ENCODE measurements around the gene OPTC.
"Not testable (repeated sequence)": the region's sequence is repeated elsewhere in the genome, so short reads cannot be mapped to it uniquely, and the experiment has no call there.

The OPTC gene, protein sequence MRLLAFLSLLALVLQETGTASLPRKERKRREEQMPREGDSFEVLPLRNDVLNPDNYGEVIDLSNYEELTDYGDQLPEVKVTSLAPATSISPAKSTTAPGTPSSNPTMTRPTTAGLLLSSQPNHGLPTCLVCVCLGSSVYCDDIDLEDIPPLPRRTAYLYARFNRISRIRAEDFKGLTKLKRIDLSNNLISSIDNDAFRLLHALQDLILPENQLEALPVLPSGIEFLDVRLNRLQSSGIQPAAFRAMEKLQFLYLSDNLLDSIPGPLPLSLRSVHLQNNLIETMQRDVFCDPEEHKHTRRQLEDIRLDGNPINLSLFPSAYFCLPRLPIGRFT
- 0 reads per million in 2 donors for total RNA-seq

DNA sequence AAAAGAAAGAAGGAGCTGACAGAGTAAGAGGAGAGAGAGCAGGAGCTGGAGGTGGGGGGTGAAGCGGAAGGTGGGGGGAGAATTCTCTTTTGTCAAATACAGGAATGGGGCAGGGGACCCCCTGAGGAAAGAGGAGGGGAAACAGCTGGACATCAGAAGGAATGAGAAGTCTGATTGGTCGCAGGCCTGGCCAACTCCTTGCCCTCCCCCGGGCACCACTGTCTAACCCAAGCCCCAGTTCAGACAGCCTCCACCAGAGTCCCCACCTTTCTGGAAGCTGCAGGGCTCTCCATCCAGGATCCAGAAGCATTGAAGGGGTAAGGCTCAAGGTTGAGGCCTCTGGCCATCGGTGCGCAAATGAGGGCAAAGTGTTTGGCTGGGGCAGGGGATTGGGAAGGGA is at the start of gene OPTC:
Gene OPTC (plus strand): TSS at position 253 of the 400 bp plus-strand sequence. CDS start 1,853 bp downstream, outside the sequence.
- no peak for DNase-seq

DNA sequence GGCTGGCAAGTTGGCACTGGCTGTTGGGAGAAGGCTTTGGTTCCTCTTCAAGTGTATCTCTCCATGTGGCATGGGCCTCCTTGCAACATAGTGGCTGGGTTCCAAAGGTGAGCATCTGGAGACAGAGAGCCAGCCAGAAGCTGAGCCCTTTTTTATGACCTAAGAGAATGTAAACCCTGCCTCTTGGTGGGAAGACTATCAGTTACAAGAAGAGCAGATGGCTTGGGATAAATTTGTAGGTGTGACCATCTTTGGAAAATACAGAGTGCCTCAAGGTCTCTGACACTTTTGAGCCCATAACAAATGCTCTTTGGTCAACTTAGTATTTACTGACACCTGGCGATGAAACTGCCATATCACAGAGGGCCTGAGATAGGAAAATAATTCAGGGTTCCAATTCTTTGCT is 49.8 kb upstream of the OPTC start:
- no peak for DNase-seq

DNA sequence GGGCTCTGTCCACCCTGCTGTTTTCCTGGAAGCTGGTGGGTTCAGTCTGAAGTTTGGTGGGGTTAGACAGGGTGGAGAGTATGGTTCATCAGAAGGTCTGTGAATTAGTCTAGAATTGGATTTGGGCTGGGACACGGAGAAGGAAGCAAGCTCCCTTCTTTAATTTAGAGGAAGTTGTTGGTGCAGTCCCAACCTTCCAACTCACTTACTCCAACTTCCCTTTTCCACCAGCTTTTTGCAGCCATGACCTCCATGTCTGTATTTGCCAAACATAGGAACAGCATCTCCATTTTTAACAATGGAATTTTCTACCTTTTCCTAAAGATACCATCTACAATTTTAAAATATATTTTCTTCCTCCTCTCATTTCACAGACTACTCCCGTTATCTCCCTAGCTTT is 46.8 kb upstream of the OPTC start:
- DNase-seq: no peak

DNA sequence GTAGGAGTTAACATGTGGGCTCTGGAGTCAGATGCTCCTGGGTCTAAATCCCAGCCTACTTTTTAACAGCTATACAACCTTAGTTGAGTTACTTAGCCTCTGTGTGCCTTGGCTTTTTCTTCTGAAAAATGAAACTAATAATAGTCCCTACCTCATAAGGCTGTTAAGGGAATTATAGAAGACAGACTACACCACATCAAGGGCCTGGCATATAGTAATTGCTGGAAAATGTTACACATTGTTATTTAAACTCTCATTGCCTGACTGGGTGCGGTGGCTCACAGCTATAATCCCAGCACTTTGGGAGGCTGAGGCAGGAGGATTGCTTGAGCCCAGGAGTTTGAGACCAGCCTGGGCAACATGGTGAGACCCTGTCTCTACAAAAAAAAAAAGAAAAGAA is 46.4 kb upstream of the OPTC start:
- not testable (repeated sequence) for DNase-seq

DNA sequence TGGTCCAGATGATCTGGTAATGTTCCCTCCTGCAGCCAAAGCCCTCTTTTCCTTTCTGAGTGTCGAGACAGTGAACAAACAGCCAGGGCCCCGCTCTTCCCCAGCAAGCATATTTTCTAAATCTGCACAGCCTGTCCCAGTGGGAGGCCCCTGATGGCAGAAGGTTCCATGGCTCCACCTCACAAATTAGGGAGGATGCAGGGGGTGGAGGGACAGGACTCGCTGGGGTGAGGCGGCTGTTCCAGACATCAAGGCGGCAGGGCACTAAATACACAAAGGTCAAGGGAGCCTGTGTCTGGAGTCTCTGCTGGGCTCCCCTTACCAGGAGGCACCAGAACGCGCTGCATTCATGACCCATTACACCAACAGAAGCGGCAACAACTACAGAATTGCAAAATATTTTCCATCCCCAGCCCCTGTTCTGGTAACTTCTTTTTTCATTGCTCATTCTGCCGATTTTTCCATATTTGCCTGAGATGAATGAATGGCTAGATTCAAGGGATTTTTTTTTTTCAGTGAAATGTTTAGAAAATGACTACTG is 45.4 kb upstream of the OPTC start:
- no peak for DNase-seq

DNA sequence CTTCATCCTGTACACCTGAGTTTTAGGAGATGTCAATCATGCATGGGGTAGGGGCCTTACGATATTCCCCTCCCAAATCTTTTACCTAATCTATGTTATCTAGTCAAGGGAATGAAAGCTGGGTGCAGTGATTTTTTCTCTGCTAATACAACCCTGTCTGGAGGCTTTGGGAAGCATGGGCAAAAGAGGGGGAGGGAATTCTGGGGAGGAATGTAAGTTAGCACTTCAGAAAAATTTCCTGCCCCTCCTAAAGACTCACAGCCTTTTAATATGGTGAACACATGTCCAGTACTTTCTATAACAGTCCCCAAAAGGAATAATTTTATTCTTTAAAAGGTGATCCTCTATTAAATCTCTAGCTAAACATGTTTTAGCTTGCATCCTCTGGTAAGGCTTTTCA is 44.0 kb upstream of the OPTC start:
- no peak for DNase-seq

DNA sequence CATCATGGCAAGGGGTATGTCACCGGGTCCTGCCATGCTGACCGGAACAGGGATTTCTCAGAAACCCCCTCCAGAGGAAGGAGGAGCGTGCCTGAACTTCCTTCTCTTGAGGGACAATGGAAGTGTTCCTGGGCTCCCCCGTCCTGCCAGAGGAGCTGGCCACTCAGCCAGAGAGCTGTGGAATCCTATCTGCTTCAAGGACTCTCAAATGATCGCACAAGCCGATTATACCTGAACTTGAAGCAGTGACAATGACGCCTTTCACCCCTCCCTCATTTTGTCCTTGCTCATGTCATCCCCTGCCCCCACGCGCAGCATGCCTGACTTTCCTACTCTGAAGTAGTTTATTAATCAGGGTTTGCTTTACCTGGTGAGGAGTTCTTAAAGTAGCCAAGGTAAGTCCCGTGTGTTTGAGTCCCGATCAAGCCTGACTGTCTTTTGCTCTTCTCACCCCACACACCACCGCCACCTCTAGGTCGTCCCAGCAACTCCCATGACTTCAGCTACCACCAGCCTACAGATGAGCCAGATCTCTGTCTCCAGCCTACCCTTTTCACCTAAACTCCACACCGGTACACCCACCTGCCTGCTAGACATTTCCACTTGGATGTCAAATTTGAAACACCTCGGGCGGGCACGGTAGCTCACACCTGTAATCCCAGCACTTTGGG is 43.3 kb upstream of the OPTC start:
- DNase-seq: no peak

DNA sequence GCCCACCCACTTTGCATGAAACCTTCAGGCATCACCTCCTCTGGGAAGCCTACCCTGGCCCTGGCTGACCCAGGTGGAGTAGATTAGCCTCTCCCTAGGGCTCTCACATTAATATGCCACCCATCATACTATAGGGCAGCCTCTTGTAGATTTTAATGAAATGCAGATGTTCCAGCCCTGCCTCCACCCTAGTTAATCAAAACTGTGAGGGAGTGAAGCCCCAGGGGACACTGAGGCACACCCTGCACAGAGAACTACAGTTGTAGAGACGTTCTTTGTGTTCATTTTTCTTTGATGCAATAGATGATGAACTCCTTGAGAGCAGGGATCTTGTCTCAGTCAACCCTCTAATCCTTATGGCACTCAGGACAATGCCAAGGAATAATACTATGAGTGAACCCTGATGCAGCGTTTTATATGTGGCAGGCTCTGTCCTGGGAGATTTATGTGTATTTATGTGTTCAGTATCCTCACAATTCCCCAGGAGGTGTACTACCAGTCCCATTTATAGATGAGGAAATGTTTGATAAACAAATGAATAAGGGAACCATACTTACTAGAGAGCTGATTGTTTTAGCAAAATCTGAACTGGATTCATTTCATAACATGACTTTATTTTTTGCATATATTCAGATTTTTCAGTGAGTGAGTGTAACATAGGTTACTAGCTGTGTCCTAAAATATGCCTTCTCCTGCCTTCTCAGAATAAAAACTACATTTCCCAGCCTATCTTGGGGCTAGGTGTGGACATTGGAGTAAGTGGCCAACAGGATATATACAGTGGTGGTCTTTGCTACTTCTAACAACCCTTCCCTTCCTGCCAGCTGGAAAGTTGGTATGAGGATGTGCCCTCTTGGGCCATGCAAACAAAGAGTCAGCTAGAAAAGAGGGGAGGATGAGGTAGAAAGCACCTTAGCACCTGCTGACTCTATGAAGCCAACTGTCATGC is 41.8 kb upstream of the OPTC start:
- no peak for DNase-seq

DNA sequence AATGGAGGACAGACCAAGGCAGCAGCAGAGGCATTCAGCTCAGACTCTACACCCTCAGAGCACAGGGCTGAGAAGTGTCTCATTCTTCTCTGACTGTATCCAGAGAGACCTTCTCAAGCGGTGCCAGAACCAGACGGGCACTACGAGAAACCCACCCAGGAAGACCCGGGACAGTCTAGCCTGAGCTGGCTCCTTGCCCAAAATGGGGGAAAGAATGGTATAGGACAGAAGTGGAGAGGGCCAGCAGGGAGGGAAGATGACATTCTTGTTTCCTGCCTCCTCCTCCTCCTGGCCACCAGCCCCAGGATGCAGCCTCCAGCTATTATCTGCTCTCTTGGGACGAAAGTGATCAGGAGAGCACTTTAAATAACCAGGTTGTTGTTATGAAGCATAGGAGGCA is 40.9 kb upstream of the OPTC start:
- no peak for DNase-seq

DNA sequence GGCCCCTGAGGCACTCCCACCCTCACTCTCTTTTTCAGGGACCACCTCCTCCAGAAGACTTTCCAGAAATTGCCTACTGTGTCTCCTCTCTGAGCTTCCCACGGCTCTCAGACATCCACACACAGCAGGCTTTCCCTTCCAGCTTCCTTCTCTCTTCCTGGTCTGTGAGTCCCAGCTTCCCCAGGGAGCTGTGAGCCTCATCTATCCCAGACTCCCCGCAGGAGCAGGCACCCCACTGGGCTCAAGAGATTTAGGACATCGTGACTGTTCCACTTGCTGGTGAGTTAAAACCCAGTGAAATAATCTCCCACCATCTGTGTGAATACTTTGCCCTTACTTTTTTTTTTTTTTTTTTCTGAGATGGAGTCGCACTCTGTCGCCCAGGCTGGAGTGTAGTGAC is 40.3 kb upstream of the OPTC start:
- DNase-seq: no peak

DNA sequence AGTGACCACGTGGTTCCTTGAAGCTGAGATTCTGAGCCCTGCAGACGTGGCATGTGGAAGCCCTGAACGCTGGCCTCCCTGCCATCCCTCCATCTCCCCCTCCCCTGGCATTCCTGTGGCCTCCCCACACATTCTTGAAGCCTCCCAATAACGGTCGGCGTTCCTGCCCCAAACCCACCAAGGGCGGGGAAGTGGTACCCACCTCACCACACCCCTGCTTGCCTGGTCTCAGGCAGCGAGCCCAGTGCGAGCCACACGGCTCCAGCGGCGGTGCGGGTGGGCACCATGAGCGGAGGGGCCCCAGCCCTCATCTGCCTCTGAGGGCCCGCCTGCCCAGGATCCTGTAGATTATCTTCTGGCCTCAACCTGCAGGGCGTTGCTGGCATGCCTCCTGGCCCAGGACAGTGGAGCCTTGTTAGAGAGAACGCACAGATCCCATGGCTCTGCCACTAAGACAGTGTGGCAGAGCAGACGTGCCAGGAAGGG is 38.9 kb upstream of the OPTC start:
- no peak for DNase-seq

DNA sequence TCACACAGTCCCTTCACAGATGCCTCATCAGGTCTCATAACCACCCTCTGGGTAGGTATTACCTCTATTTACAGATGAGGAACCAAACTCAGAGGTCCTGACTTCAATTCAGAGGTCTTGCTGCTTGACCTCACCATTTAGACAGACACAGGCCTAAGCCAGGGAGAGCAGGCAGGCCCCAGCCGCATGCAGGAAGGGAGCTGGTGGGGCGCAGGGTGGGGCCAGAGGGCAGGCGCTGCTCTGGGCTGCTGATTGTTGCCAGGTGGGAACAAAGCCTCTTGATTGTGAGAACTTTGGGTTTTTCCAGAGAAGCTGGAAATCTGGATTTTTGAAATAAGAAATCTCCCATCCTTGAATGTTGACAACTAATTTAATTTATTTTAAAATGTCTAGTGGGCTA is 38.2 kb upstream of the OPTC start:
- DNase-seq: no peak

DNA sequence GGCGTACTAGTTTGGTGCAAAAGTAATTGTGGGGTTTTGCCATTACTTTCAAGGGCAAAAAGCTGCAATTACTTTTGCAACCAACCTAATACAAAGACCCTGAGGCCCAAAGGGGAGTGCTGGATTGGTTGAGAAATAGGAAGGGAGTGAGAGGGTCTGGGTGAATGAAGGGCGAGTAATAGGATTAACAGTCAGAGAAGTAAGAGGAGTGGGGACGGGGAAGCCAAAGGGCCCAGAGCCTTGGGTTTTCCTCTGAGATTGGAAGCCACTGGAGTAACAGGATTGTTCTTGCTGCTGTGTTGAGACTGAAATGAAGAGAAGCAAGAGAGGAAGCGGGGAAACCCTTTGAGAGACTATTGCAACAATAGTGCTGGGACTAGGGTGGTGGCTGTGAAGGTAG is 37.4 kb upstream of the OPTC start:
- no peak for DNase-seq

DNA sequence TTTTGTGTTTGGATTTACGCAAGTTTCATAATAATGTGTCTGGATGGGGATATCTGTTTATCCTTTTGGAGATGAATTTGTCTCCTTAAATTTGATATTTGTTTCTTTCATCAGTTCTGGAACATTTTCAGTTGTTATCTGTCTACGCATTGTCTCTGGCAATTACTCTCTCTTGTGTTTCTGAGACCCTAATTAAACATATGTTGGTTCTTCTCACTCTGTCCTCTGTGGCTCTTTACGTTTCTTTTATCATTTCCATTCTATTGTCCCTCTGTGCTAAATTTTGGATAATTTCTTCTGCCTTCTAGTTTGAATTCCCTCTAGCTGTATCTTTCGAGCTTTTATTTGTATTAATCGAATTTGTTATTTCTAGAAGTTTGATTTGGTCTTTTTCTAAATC is 35.9 kb upstream of the OPTC start:
- DNase-seq: no peak

DNA sequence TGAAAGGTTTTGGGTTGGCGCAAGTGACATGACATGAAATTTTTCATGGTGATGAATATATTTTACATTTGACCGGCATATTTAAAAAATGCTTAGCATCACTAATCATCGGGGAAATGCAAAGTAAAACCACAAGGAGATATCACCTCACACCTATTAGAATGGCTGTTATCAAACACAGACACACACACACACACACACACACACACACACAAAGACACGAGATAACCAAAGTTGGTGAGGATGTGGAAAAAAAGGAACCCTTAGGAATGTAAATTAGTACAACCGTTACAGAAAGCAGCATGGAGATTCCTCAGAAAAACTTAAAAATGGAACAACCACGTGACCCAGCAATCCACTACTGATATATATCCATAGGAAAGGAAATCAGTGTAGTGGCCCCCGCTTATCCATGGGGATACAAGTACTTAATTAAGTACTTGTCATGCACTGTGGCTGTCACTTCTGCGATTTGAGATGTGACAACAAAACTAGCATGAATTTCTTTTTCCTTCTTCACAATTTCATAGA is 34.2 kb upstream of the OPTC start:
- DNase-seq: no peak

DNA sequence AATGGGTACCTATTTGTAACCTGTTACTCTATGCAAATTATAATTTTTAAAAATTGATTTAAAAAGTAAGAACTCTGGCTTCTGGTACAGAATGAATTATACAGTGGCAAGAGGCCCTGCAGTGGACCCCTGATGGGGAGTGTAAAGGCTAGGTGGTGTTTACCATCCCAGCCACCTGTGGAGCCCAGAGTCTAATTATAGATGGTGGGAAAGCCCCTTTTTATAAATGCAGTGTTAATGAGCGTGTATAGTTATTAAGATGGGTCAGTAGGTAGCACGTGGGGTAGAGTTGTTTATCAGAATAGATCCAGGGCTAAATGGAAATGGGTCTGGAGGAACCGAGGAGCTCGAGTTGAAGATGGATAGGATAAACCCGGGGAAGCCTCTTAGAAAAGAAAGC is 32.2 kb upstream of the OPTC start:
- DNase-seq: no peak

DNA sequence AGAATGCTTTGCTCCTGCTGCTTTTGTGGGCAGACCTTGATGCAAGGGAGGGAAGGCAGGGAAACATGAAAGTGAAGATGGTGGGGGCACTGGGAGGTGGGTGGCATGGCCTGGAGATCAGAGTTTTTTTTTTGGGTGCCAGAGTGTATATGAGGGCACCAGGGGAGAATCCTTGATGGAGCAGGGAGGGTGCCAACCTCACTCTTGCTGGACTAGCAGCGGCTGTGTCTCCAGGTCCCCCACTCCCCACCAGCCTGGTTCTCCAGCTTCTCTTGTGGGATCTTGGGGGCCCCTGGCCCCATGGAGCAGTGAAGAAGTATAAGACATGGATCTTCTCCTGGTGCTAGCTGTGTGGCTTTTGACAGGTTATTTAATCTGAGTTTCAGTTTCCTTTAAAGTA is 31.8 kb upstream of the OPTC start:
- no peak for DNase-seq

DNA sequence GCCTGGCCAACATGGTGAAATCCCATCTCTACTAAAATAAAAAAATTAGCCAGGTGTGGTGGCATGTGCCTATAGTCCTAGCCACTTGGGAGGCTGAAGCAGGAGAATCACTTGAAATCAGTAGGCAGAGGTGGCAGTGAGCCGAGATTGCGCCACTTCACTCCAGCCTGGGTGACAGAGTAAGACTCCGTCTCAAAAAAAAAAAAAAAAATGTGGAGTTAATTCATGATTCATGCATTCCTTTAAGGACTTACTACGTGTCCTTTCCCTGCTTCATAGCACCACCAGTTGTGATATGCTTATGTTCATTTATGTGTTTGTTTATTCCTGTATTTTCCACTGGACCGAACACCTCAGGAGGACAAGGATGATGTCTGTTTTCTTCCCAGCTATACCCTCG is 31.1 kb upstream of the OPTC start:
- DNase-seq: no peak

DNA sequence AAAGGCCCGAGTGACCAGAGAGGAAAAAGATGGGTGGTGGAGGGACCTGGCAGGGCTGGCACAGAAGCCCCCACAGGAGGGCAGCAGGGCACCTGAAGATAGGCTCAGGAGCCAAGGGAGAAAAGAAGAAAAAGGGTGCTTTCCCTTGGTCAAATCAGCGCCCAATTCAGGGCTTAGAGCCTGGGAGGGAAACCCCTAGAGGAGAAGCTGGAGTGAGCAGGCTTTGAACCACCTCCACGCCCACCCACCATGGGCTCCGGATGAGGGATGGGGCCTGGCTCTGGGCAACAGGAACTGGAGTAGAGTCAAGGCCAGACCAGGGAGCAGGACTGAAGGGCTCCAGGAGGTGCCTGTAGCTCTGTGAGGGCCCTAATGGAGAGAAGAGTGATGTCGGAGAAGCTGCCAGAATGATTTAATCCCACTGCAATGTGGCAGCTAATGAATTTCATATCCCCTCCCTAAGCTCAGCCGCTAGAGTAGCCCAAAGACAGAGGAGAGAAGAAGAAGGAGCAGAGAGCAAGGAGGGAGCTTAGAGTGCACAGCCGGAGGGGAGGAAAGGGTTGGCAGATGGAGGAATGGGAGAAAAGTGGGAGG is 30.4 kb upstream of the OPTC start:
- no peak for DNase-seq

DNA sequence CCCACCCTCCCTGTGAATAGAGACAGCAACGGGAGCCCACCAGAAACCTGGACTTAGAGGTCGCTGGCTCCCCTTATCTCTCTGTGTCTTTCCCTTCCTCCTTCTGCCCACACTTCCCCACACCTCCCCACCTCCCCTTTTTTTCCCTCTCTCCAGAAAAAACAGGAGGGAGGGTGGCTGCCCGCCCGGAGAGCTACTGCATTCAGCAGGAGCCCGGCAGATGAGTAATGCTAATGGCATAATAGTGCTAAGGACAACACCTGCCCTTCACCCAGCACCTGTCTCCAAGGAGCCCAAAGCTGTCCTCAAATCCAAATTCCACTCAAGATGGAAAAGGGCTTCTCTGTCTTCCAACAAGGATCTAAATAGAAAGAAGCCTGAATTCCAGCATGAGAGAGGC is 29.7 kb upstream of the OPTC start:
- no peak for DNase-seq

DNA sequence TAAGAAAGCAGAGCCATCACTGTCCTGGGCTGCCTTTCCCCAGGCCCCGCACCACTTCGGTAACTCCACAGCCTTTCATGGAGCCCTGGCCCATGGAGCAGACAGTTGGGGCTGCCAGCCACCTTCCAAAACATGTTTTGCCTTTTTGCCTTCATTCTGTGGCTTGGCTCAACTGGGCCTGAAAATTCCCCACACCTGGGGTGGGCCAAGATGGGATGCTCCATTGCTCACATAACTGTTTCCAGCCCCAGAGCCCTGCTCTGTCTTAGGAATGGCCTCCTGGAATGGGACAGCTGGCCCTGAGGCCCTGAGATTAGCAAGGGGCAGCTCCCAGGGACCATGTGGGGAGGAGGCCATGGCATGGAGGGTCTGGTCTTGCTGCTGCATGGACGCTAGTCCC is 29.2 kb upstream of the OPTC start:
- no peak for DNase-seq

DNA sequence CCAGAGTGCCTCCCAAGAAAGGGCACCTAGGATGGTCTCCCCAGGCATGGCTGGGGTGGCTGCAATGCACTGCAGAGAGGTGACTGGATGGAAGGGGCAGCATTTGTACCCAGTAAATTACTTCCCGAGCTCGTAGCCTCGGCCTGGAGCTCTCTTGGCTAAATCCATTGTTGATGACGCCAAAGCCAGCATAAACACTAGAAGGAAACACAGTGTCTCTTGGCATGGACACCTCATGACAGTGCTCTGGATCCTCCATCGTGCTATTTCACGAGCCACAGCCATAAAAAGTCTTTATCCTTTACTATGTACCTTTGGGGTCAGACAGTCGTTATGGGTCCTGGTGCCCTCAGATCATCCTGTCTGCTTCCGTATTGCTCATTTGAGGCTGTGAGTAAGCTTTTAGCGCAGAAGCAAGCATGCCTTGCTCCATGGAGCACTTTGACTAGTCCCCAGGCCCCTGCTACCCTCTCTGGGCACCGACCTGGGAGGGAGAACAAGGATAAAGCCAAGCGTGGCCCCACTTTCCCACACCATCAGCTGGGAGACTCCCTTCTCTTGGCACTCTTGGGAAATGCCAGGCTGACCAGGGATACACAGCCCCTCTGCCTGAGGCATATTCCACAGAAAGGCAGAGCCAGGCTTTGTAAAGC is 28.7 kb upstream of the OPTC start:
- DNase-seq: no peak
